DND-41 (cell line): Measurements from ENCODE around the gene LIN7C.

Experiments
- ATAC-seq: fragments of 200-7000 bp; cut with Tn5 transposase; 3 replicates; pipeline ENCODE4 v1.9.1; 2021; ENCODE audit warnings: low read depth; ENCODE audit not compliant: insufficient read depth
- DNase-seq: peaks from one replicate; pipeline ENCODE4 v3.0.0-alpha.2; 2020
- H2AFZ ChIP-seq: 2 replicates; pipeline ENCODE4 v1.6.0; 2012; ENCODE audit warnings: low read depth, low read length
- H3K27ac ChIP-seq: 2 replicates; pipeline ENCODE4 v1.5.1; 2012; ENCODE audit warnings: low read length, inconsistent platforms
- H3K27me3 ChIP-seq: fragments of 200-600 bp; sonication (generic); 2 replicates; pipeline ENCODE4 v1.6.0; 2012; ENCODE audit warnings: low read length, mild to moderate bottlenecking, inconsistent platforms; ENCODE audit not compliant: insufficient read depth, poor library complexity
- H3K36me3 ChIP-seq: 2 replicates; pipeline ENCODE4 v1.5.1; 2012; ENCODE audit warnings: low read length, inconsistent platforms; ENCODE audit not compliant: insufficient read depth
- H3K4me1 ChIP-seq: 2 replicates; pipeline ENCODE4 v1.5.1; 2012; ENCODE audit warnings: mild to moderate bottlenecking, low read length; ENCODE audit not compliant: insufficient read depth
- H3K4me2 ChIP-seq: 2 replicates; pipeline ENCODE4 v1.6.0; 2012; ENCODE audit warnings: mild to moderate bottlenecking, moderate library complexity, low read length, inconsistent platforms; ENCODE audit not compliant: insufficient read depth
- H3K4me3 ChIP-seq, 2 experiments: fragments of 200-600 bp in 1 of 2; shearing (Covaris generic) in 1 of 2; 2 replicates each; pipeline ENCODE4 v1.5.1; 2012 to 2016; ENCODE audit warnings: inconsistent platforms in 2 of 2, low read length in 2 of 2, mild to moderate bottlenecking in 2 of 2, low read depth in 1 of 2, moderate library complexity in 1 of 2
- H3K79me2 ChIP-seq: 2 replicates; pipeline ENCODE4 v1.6.0; 2012; ENCODE audit warnings: low read length, inconsistent platforms; ENCODE audit not compliant: insufficient read depth
- H3K9ac ChIP-seq: 2 replicates; pipeline ENCODE4 v1.6.0; 2012; ENCODE audit warnings: low read depth, mild to moderate bottlenecking, inconsistent platforms, low read length, moderate library complexity
- H3K9me3 ChIP-seq: 2 replicates; pipeline ENCODE4 v1.5.1; 2012; ENCODE audit warnings: low read length, moderate library complexity, mild to moderate bottlenecking, inconsistent platforms; ENCODE audit not compliant: insufficient read depth, severe bottlenecking
- H4K20me1 ChIP-seq: 2 replicates; pipeline ENCODE4 v1.6.0; 2012; ENCODE audit warnings: low read length; ENCODE audit not compliant: insufficient read depth
- EZH2 ChIP-seq: IDR thresholded peaks from 3 replicates; pipeline ENCODE4 v1.6.1; 2012; ENCODE audit warnings: borderline replicate concordance, low read depth, mild to moderate bottlenecking, moderate library complexity, low read length, inconsistent platforms; ENCODE audit not compliant: severe bottlenecking
- TF ChIP-seq, protein P1 (sequence below): IDR thresholded peaks from 2 replicates; pipeline ENCODE4 v1.5.1; 2012; ENCODE audit warnings: borderline replicate concordance, low read length, moderate library complexity, mild to moderate bottlenecking; ENCODE audit not compliant: poor library complexity, severe bottlenecking; ENCODE audit errors: extremely low read depth

The LIN7C gene

DNA sequence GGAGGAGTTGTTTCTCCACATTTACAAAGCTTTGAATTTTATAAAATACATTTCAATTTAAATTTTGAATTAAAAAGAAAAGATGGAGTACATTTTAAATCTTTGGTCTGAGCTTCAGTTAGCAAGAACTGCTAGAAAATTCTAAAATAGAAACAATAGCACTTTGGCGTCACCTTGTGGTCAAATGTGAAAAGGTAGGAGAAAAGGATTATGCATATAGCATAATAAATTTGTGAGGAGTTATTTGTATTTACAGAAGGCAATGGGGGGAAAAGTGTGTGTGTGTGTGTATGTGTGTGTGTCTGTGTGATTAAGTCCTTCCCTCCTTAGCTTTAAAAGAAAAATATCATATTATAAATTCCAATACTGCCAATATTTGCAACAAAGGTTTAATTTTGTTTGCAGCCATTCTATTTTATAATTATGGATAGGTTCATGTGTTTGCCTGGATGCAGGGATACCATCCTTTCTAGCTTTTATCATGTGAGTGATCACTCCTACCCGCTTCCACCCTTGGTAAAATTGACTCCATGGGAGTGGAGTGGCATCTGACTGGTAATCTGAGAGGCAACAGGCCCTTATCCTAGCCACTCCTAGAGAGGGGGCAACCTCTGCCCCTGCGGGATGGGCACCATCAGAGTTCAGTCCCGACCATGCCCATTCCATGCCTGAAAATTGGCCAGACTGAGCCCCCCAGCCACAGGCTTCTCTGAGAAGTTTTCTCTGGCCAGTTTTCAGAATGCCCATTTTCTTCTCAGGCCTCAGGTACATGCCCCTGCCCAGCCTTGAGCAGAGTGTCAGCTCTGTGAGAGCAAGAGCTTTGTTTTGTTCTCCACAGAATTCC, 20.4 kb downstream of the LIN7C start:
- Histone ChIP-seq H3K4me1 (no peaks in the 10 kb centered on the region), H4K20me1 (no peaks in the 10 kb centered on the region), H3K27ac (no peak overlapping the region), H3K9me3 (no peaks in the 10 kb centered on the region), H3K27me3 (no peaks in the 10 kb centered on the region), H3K4me3 (no peak overlapping the region), H2AFZ (no peak overlapping the region), H3K9ac (no peak overlapping the region), H3K79me2 (no peaks in the 10 kb centered on the region), H3K4me2 (no peak overlapping the region), H3K36me3 (peaks cover 9% of the 10 kb centered on the region)
- DNase-seq = peak; percentile 22
- peak; percentile 71 for ATAC-seq
- TF ChIP-seq, protein P1, sequence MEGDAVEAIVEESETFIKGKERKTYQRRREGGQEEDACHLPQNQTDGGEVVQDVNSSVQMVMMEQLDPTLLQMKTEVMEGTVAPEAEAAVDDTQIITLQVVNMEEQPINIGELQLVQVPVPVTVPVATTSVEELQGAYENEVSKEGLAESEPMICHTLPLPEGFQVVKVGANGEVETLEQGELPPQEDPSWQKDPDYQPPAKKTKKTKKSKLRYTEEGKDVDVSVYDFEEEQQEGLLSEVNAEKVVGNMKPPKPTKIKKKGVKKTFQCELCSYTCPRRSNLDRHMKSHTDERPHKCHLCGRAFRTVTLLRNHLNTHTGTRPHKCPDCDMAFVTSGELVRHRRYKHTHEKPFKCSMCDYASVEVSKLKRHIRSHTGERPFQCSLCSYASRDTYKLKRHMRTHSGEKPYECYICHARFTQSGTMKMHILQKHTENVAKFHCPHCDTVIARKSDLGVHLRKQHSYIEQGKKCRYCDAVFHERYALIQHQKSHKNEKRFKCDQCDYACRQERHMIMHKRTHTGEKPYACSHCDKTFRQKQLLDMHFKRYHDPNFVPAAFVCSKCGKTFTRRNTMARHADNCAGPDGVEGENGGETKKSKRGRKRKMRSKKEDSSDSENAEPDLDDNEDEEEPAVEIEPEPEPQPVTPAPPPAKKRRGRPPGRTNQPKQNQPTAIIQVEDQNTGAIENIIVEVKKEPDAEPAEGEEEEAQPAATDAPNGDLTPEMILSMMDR = peak; percentile 85
- TF ChIP-seq EZH2 = no peak

DNA sequence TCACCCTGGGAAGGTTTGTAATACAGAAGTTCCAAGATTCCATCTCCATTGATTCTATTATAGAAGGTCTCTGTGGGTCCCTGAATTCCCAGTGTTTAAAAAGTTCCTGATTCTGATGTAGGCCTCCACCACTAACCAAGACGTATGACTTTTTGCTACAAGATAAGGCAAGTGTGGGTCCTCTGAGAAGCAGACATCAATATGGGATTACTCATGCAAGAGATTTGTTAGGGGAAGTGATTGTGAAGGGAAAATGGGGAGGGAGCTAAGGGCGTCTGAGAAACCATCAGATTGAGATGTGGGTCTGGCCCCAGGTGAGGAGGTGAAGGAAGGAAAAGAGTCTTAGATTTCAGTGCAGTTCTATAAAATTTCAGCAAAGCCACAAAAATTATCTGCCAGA, 23.8 kb downstream of the LIN7C start:
- no peak for TF ChIP-seq EZH2
- TF ChIP-seq, protein P1 = no peak
- Histone ChIP-seq H3K4me2 (no peak overlapping the region), H3K27ac (no peak overlapping the region), H3K36me3 (no peaks in the 10 kb centered on the region), H3K79me2 (no peaks in the 10 kb centered on the region), H3K9me3 (no peaks in the 10 kb centered on the region), H4K20me1 (no peaks in the 10 kb centered on the region), H3K4me1 (no peaks in the 10 kb centered on the region), H3K9ac (no peak overlapping the region), H2AFZ (no peak overlapping the region), H3K4me3 (no peak overlapping the region), H3K27me3 (no peaks in the 10 kb centered on the region)
- no peak for ATAC-seq
- no peak for DNase-seq

DNA sequence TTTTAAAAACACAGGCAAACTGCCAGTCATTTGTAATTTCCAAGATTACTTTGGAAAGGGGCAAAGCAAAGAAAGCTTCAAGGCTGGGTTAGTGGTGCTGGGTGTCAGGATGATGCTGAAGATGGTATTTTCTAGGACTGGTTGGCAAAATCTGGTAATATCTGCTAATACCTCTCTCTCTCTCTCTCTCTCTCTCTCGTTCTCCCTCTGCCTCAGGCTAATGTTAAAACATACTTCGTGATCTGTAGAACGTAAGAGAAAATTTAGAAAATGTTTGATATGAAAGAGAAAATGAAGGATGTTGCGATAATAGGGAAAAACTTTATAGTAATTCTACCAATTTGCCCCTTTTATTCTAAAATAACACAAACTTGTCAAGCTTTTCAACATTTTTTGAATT, 24.6 kb downstream of the LIN7C start:
- Histone ChIP-seq H3K4me2 (no peak overlapping the region), H4K20me1 (no peaks in the 10 kb centered on the region), H3K79me2 (no peaks in the 10 kb centered on the region), H3K4me3 (no peak overlapping the region), H3K9ac (no peak overlapping the region), H3K27ac (no peak overlapping the region), H3K27me3 (no peaks in the 10 kb centered on the region), H3K36me3 (no peaks in the 10 kb centered on the region), H3K4me1 (no peaks in the 10 kb centered on the region), H3K9me3 (no peaks in the 10 kb centered on the region), H2AFZ (no peak overlapping the region)
- TF ChIP-seq, protein P1 = no peak
- TF ChIP-seq EZH2 = no peak
- DNase-seq (no peak), ATAC-seq (no peak)
